Activated naive CD4-positive, alpha-beta T cell treated with anti-CD3 and anti-CD28 coated beads, Interleukin-2, amount 50 U/mL, for 24 hours (primary cell): ENCODE measurements around the gene TST.

Experiments used
- H3K27ac Mint-ChIP-seq: one replicate; pipeline ENCODE4 v1.8.0; 2021; ENCODE audit warnings: mild to moderate bottlenecking, mixed read lengths
- H3K27me3 Mint-ChIP-seq: one replicate; pipeline ENCODE4 v1.8.0; 2021; ENCODE audit warnings: mixed read lengths
- H3K36me3 Mint-ChIP-seq: one replicate; pipeline ENCODE4 v1.8.0; 2021; ENCODE audit warnings: mixed read lengths
- H3K4me1 Mint-ChIP-seq: one replicate; pipeline ENCODE4 v1.8.0; 2021; ENCODE audit warnings: mixed read lengths
- H3K4me3 Mint-ChIP-seq: one replicate; pipeline ENCODE4 v1.8.0; 2021; ENCODE audit warnings: mild to moderate bottlenecking, mixed read lengths
- H3K9me3 Mint-ChIP-seq: one replicate; pipeline ENCODE4 v1.8.0; 2021; ENCODE audit warnings: mixed read lengths

The TST gene

GRCh38 chr22:37026325-37026724 lies 7.1 kb upstream of the TST start:
- H3K36me3 Mint-ChIP-seq, result no peaks in the 10 kb centered on the region
- peaks cover 1% of the 10 kb centered on the region for H3K27me3 Mint-ChIP-seq
- H3K4me1 Mint-ChIP-seq, result peaks cover 4% of the 10 kb centered on the region
- H3K9me3 Mint-ChIP-seq, result no peaks in the 10 kb centered on the region
- no peak overlapping the region for H3K4me3 Mint-ChIP-seq
- no peak overlapping the region for H3K27ac Mint-ChIP-seq

- Mint-ChIP-seq H3K27me3 (peaks cover 2% of the 10 kb centered on the region), H3K9me3 (no peaks in the 10 kb centered on the region), H3K4me3 (no peak overlapping the region), H3K36me3 (no peaks in the 10 kb centered on the region), H3K27ac (no peak overlapping the region), H3K4me1 (peaks cover 4% of the 10 kb centered on the region)
Measured at GRCh38 chr22:37025500-37026070, 6.3 kb upstream of the TST start.

- Mint-ChIP-seq H3K36me3 (no peaks in the 10 kb centered on the region), H3K4me1 (peaks cover 4% of the 10 kb centered on the region), H3K27ac (no peak overlapping the region), H3K27me3 (peaks cover 2% of the 10 kb centered on the region), H3K9me3 (no peaks in the 10 kb centered on the region), H3K4me3 (no peak overlapping the region)
Measured at GRCh38 chr22:37024339-37025157, 5.3 kb upstream of the TST start.

- no peak overlapping the region for H3K4me3 Mint-ChIP-seq
- H3K27me3 Mint-ChIP-seq, result peaks cover 2% of the 10 kb centered on the region
- H3K27ac Mint-ChIP-seq, result no peak overlapping the region
- no peaks in the 10 kb centered on the region for H3K36me3 Mint-ChIP-seq
- H3K9me3 Mint-ChIP-seq, result no peaks in the 10 kb centered on the region
- H3K4me1 Mint-ChIP-seq, result peaks cover 4% of the 10 kb centered on the region
Measured at GRCh38 chr22:37023743-37024338, 4.6 kb upstream of the TST start.

- Mint-ChIP-seq H3K36me3 (no peaks in the 10 kb centered on the region), H3K27ac (no peak overlapping the region), H3K4me3 (no peak overlapping the region), H3K4me1 (peaks cover 4% of the 10 kb centered on the region), H3K27me3 (peaks cover 5% of the 10 kb centered on the region), H3K9me3 (no peaks in the 10 kb centered on the region)
Measured at GRCh38 chr22:37022483-37023337, 3.5 kb upstream of the TST start.

GRCh38 chr22:37021710-37022482 lies 2.6 kb upstream of the TST start:
- peak overlapping the region; percentile 30 for H3K27ac Mint-ChIP-seq
- H3K36me3 Mint-ChIP-seq, result no peaks in the 10 kb centered on the region
- peaks cover 4% of the 10 kb centered on the region for H3K4me1 Mint-ChIP-seq
- H3K4me3 Mint-ChIP-seq, result peak overlapping the region; percentile 36
- no peaks in the 10 kb centered on the region for H3K9me3 Mint-ChIP-seq
- H3K27me3 Mint-ChIP-seq, result peaks cover 5% of the 10 kb centered on the region

GRCh38 chr22:37021041-37021440 lies 1.8 kb upstream of the TST start:
- no peak overlapping the region for H3K27ac Mint-ChIP-seq
- no peaks in the 10 kb centered on the region for H3K36me3 Mint-ChIP-seq
- H3K4me1 Mint-ChIP-seq, result peaks cover 4% of the 10 kb centered on the region
- H3K27me3 Mint-ChIP-seq, result peaks cover 5% of the 10 kb centered on the region
- H3K9me3 Mint-ChIP-seq, result no peaks in the 10 kb centered on the region
- H3K4me3 Mint-ChIP-seq, result no peak overlapping the region

- H3K9me3 Mint-ChIP-seq, result no peaks in the 10 kb centered on the region
- peak overlapping the region; percentile 77 for H3K4me3 Mint-ChIP-seq
- H3K27me3 Mint-ChIP-seq, result peaks cover 5% of the 10 kb centered on the region
- no peak overlapping the region for H3K27ac Mint-ChIP-seq
- no peaks in the 10 kb centered on the region for H3K36me3 Mint-ChIP-seq
- H3K4me1 Mint-ChIP-seq, result peaks cover 4% of the 10 kb centered on the region
Measured at GRCh38 chr22:37020192-37020479, 889 bp upstream of the TST start.

GRCh38 chr22:37018815-37019308 lies 385 bp downstream of the TST start:
- Mint-ChIP-seq H3K27me3 (peaks cover 5% of the 10 kb centered on the region), H3K36me3 (no peaks in the 10 kb centered on the region), H3K27ac (no peak overlapping the region), H3K4me1 (peaks cover 4% of the 10 kb centered on the region), H3K4me3 (peak overlapping the region; percentile 71), H3K9me3 (no peaks in the 10 kb centered on the region)

GRCh38 chr22:37018086-37018814 lies 997 bp downstream of the TST start:
- Mint-ChIP-seq H3K27me3 (peaks cover 5% of the 10 kb centered on the region), H3K4me3 (peak overlapping the region; percentile 71), H3K27ac (peak overlapping the region; percentile 55), H3K9me3 (no peaks in the 10 kb centered on the region), H3K4me1 (peaks cover 4% of the 10 kb centered on the region), H3K36me3 (no peaks in the 10 kb centered on the region)

GRCh38 chr22:37017356-37017755 lies 1.9 kb downstream of the TST start:
- Mint-ChIP-seq H3K4me3 (no peak overlapping the region), H3K27ac (no peak overlapping the region), H3K9me3 (no peaks in the 10 kb centered on the region), H3K4me1 (peaks cover 4% of the 10 kb centered on the region), H3K36me3 (no peaks in the 10 kb centered on the region), H3K27me3 (peaks cover 5% of the 10 kb centered on the region)

GRCh38 chr22:37016134-37016910 lies 2.9 kb downstream of the TST start:
- Mint-ChIP-seq H3K4me1 (no peaks in the 10 kb centered on the region), H3K27me3 (peaks cover 3% of the 10 kb centered on the region), H3K27ac (no peak overlapping the region), H3K4me3 (no peak overlapping the region), H3K36me3 (no peaks in the 10 kb centered on the region), H3K9me3 (no peaks in the 10 kb centered on the region)

GRCh38 chr22:37015587-37015878 lies 3.7 kb downstream of the TST start:
- peaks cover 2% of the 10 kb centered on the region for H3K27me3 Mint-ChIP-seq
- H3K4me1 Mint-ChIP-seq, result no peaks in the 10 kb centered on the region
- H3K9me3 Mint-ChIP-seq, result no peaks in the 10 kb centered on the region
- no peak overlapping the region for H3K27ac Mint-ChIP-seq
- no peaks in the 10 kb centered on the region for H3K36me3 Mint-ChIP-seq
- H3K4me3 Mint-ChIP-seq, result no peak overlapping the region
